AG10803 (cell line): ENCODE results near the gene CD109.

Experiments used
- DNase-seq: peaks from one replicate; pipeline ENCODE4 v3.0.0; 2010; ENCODE audit warnings: low read depth
- H3K4me3 ChIP-seq: 2 replicates; pipeline ENCODE4 v1.5.1; 2011; ENCODE audit warnings: mild to moderate bottlenecking, low read length, control low read depth
- CTCF ChIP-seq: conservative IDR thresholded peaks from 2 replicates; pipeline ENCODE4 v1.5.1; 2011; ENCODE audit warnings: mild to moderate bottlenecking, low read length, control low read depth, inconsistent platforms

Gene CD109

GRCh38 chr6:73691512-73691911, 4.5 kb upstream of the CD109 start:
- no peak for TF ChIP-seq CTCF
- H3K4me3 ChIP-seq: no peak overlapping the region
- no peak for DNase-seq

- no peak for TF ChIP-seq CTCF
- DNase-seq: peak; percentile 71
- peak overlapping the region; percentile 78 for H3K4me3 ChIP-seq
These were observed 1.1 kb upstream of the CD109 start for GRCh38 chr6:73694711-73695411.

GRCh38 chr6:73696966-73697655, 1.1 kb downstream of the CD109 start:
- H3K4me3 ChIP-seq: peak overlapping the region; percentile 78
- no peak for DNase-seq
- no peak for TF ChIP-seq CTCF

GRCh38 chr6:73699676-73700459, 3.9 kb downstream of the CD109 start:
- TF ChIP-seq CTCF: no peak
- no peak overlapping the region for H3K4me3 ChIP-seq
- DNase-seq: no peak

- no peak for DNase-seq
- no peak for TF ChIP-seq CTCF
- no peak overlapping the region for H3K4me3 ChIP-seq
These were observed 6.4 kb downstream of the CD109 start for GRCh38 chr6:73702444-73702843.

- DNase-seq: no peak
- TF ChIP-seq CTCF: no peak
- no peak overlapping the region for H3K4me3 ChIP-seq
These were observed 7.5 kb downstream of the CD109 start for GRCh38 chr6:73703466-73703865.

GRCh38 chr6:73704260-73704659, 8.3 kb downstream of the CD109 start:
- peak overlapping the region; percentile 27 for H3K4me3 ChIP-seq
- no peak for TF ChIP-seq CTCF
- DNase-seq: peak; percentile 97
